Fibroblast of lung (primary cell): ENCODE data around the gene HMCES.

Experiments used
- EZH2 ChIP-seq: IDR thresholded peaks from 2 replicates; pipeline ENCODE4 v1.5.1; 2012; ENCODE audit warnings: low read length, control low read depth, mild to moderate bottlenecking; ENCODE audit errors: missing control alignments
- TF ChIP-seq, protein P1 (sequence below), 2 donors: IDR thresholded peaks in 1 of 2; conservative IDR thresholded peaks in 1 of 2; 1 replicate in 1 of 2; 2 replicates in 1 of 2; pipeline ENCODE4 v1.5.1; 2011 to 2012; ENCODE audit warnings: low read length in 2 of 2, control low read depth in 1 of 2, inconsistent platforms in 1 of 2, low read depth in 1 of 2, mild to moderate bottlenecking in 1 of 2

DNA sequence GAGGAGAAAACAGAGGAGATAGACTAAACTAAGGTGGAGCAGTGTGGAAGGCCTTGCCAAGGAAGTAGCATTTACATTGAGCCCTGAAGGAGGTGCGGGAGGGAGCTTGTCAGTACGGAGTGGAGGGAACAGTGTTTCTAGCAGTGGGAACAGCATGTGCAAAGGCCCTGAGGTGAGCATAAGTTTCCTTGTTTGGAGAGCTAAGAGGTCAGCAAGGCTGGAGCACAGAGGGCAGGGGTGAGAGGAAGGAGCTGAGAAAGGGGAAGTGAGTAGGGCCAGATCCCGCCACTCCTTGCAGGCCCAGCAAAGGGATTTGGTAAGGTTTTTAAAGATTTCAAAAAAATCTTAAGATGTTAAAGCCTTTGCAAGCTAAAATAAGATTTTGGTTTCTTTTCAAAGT lies 70.1 kb downstream of the HMCES start:
- TF ChIP-seq, protein P1, sequence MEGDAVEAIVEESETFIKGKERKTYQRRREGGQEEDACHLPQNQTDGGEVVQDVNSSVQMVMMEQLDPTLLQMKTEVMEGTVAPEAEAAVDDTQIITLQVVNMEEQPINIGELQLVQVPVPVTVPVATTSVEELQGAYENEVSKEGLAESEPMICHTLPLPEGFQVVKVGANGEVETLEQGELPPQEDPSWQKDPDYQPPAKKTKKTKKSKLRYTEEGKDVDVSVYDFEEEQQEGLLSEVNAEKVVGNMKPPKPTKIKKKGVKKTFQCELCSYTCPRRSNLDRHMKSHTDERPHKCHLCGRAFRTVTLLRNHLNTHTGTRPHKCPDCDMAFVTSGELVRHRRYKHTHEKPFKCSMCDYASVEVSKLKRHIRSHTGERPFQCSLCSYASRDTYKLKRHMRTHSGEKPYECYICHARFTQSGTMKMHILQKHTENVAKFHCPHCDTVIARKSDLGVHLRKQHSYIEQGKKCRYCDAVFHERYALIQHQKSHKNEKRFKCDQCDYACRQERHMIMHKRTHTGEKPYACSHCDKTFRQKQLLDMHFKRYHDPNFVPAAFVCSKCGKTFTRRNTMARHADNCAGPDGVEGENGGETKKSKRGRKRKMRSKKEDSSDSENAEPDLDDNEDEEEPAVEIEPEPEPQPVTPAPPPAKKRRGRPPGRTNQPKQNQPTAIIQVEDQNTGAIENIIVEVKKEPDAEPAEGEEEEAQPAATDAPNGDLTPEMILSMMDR (conservative IDR thresholded peaks at IDR 0.05 in 1 of 2, IDR thresholded peaks at IDR 0.05 in 1 of 2; ENCODE audit: low read depth in 1 of 2, low read length in 2 of 2): no peak
- TF ChIP-seq EZH2: no peak
